Erythroblast (primary cell): ENCODE results near the gene OR9G4.

ENCODE experiments used
- DNase-seq, 2 experiments: peaks; one replicate each; lab custom pipeline; 2025; lab: John Stamatoyannopoulos, UW
- GATA1 ChIP-seq: IDR thresholded peaks from 2 replicates; pipeline ENCODE4 v1.6.1; 2011; ENCODE audit warnings: low read depth, mild to moderate bottlenecking, control low read depth, low read length, moderate library complexity
- POLR2A ChIP-seq: IDR thresholded peaks from 2 replicates; pipeline ENCODE4 v1.6.1; 2011; ENCODE audit warnings: mild to moderate bottlenecking, low read length

OR9G4 gene

GRCh38 chr11:56700914-56701485 lies 47.5 kb downstream of the OR9G4 start:
- TF ChIP-seq POLR2A (no peak), GATA1 (no peak)
- DNase-seq: no peak

- TF ChIP-seq POLR2A (no peak), GATA1 (no peak)
- DNase-seq: no peak
Observed at GRCh38 chr11:56700242-56700913, 48.1 kb downstream of the OR9G4 start.

GRCh38 chr11:56698795-56699194 lies 49.7 kb downstream of the OR9G4 start, which contains the start of gene OR9G1:
Gene OR9G1 (plus strand): TSS chr11:56699095. CDS start chr11:56700388, 1,293 bp downstream.
- DNase-seq: no peak
- TF ChIP-seq POLR2A (no peak), GATA1 (no peak)

GRCh38 chr11:56693428-56693827 lies 55.1 kb downstream of the OR9G4 start:
- DNase-seq: no peak
- TF ChIP-seq POLR2A (no peak), GATA1 (no peak)
